Inferior parietal cortex (tissue), 1 donor: ENCODE measurements around the gene RBM20.

Experiments
- DNase-seq: peaks from one replicate; pipeline ENCODE4 v3.0.0-alpha.2; 2016; ENCODE audit errors: extremely low spot score

The RBM20 gene

GRCh38 chr10:110788620-110789385, 144.7 kb downstream of the RBM20 start:
- no peak for DNase-seq

- DNase-seq = no peak
These were observed 145.7 kb downstream of the RBM20 start for GRCh38 chr10:110789604-110790433.

- no peak for DNase-seq
These were observed 146.9 kb downstream of the RBM20 start for GRCh38 chr10:110790913-110791506.

GRCh38 chr10:110791541-110792073, 147.5 kb downstream of the RBM20 start:
- DNase-seq = no peak

- DNase-seq = no peak
These were observed 148.5 kb downstream of the RBM20 start for GRCh38 chr10:110792476-110793125.

- DNase-seq = no peak
These were observed 149.1 kb downstream of the RBM20 start for GRCh38 chr10:110793128-110793812.

GRCh38 chr10:110793886-110794285, 149.8 kb downstream of the RBM20 start:
- DNase-seq = no peak

GRCh38 chr10:110794808-110795207, 150.7 kb downstream of the RBM20 start:
- DNase-seq = peak; percentile 61

GRCh38 chr10:110797416-110797815, 153.3 kb downstream of the RBM20 start:
- no peak for DNase-seq

GRCh38 chr10:110798340-110798739, 154.2 kb downstream of the RBM20 start:
- no peak for DNase-seq

GRCh38 chr10:110802090-110802489, 158.0 kb downstream of the RBM20 start:
- no peak for DNase-seq

GRCh38 chr10:110802551-110803238, 158.6 kb downstream of the RBM20 start:
- DNase-seq = no peak

- no peak for DNase-seq
These were observed 159.2 kb downstream of the RBM20 start for GRCh38 chr10:110803239-110803749.

- peak; percentile 61 for DNase-seq
These were observed 159.7 kb downstream of the RBM20 start for GRCh38 chr10:110803830-110804338.

- DNase-seq = no peak
These were observed 160.2 kb downstream of the RBM20 start for GRCh38 chr10:110804376-110804775.

GRCh38 chr10:110805292-110805691, 161.2 kb downstream of the RBM20 start:
- no peak for DNase-seq

- DNase-seq = no peak
These were observed 162.2 kb downstream of the RBM20 start for GRCh38 chr10:110806335-110806734.

- DNase-seq = no peak
These were observed 164.0 kb downstream of the RBM20 start for GRCh38 chr10:110808123-110808522.

- no peak for DNase-seq
These were observed 164.5 kb downstream of the RBM20 start for GRCh38 chr10:110808615-110809014.

GRCh38 chr10:110810625-110811024, 166.5 kb downstream of the RBM20 start:
- no peak for DNase-seq
